Right atrium auricular region (tissue), 2 donors: ENCODE measurements around the gene RNFT2. TPM values are rescaled to one million over a fixed set of nuclear protein-coding genes. Genes with fewer than 3 reads are reported as not detected.

ENCODE experiments used
- DNase-seq: peaks from one replicate; pipeline ENCODE4 v3.0.0-alpha.2; 2019; ENCODE audit warnings: low spot score
- H3K27ac ChIP-seq, 2 donors: fragments of 200-600 bp; sonication (generic); 1 replicate in 1 of 2; 2 replicates in 1 of 2; pipeline ENCODE4 v1.5.1; 2016 to 2019
- H3K27me3 ChIP-seq, 2 donors: fragments of 200-600 bp; sonication (generic); one replicate each; pipeline versions ENCODE4 v1.5.1 to v1.6.0; 2017 to 2019
- H3K36me3 ChIP-seq: fragments of 200-600 bp; sonication (generic); one replicate; pipeline ENCODE4 v1.5.1; 2016
- H3K4me1 ChIP-seq, 2 donors: fragments of 200-600 bp; sonication (generic); one replicate each; pipeline versions ENCODE4 v1.5.1 to v1.6.0; 2017 to 2019
- H3K4me3 ChIP-seq, 2 donors: fragments of 200-600 bp; sonication (generic); 1 replicate in 1 of 2; 2 replicates in 1 of 2; pipeline ENCODE4 v1.5.1; 2017 to 2019; ENCODE audit warnings: mild to moderate bottlenecking in 1 of 2, moderate library complexity in 1 of 2
- H3K9me3 ChIP-seq, 2 donors: fragments of 200-600 bp; sonication (generic); one replicate each; pipeline ENCODE4 v1.5.1; 2019
- CTCF ChIP-seq, 2 donors: fragments of 200-600 bp; sonication (generic); IDR thresholded peaks; one replicate each; pipeline ENCODE4 v1.5.1; 2019; ENCODE audit warnings: antibody characterized with exemption in 2 of 2
- total RNA-seq, 2 donors: library from RNA; depleted of rRNA; stranded (reverse); fragments of >200 nt; gene quantifications; one replicate each; pipeline ENCODE4 v1.1.0, GENCODE V29; 2016

Gene RNFT2
- total RNA-seq, 2 donors from 2014 or later = 0.89 to 1.1 TPM

DNA sequence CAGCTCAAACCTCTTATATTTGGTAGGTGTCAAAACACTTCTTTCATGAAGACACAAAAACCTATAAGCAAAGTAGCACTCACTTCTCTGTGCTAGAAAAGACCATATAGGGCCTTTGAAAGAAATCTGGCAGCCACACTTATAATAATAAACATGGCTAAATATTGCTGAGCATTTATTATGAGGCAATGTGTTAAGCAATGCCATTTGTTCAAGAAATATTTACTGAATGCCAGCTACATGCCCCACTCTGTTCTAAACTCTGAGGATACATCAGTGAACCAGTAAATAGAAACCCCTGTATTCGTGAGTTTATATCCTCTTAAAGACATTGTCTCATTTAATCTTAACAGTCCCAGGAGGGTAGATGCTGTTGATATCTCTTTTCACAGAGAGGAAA, 52.0 kb downstream of the RNFT2 start:
- H3K27ac ChIP-seq = no peak overlapping the region
- no peaks in the 10 kb centered on the region for H3K4me1 ChIP-seq
- no peak overlapping the region for H3K4me3 ChIP-seq
- H3K27me3 ChIP-seq = no peaks in the 10 kb centered on the region
- TF ChIP-seq CTCF (IDR thresholded peaks at IDR 0.05) = no peak
- H3K36me3 ChIP-seq = no peaks in the 10 kb centered on the region
- DNase-seq = no peak
- H3K9me3 ChIP-seq = no peaks in the 10 kb centered on the region

GRCh38 chr12:116792403-116792802, 54.3 kb downstream of the RNFT2 start:
- H3K4me3 ChIP-seq = no peak overlapping the region
- DNase-seq = no peak
- no peaks in the 10 kb centered on the region for H3K36me3 ChIP-seq
- no peaks in the 10 kb centered on the region for H3K4me1 ChIP-seq
- no peak overlapping the region for H3K27ac ChIP-seq
- TF ChIP-seq CTCF (IDR thresholded peaks at IDR 0.05) = no peak
- no peaks in the 10 kb centered on the region for H3K9me3 ChIP-seq
- no peaks in the 10 kb centered on the region for H3K27me3 ChIP-seq

DNA sequence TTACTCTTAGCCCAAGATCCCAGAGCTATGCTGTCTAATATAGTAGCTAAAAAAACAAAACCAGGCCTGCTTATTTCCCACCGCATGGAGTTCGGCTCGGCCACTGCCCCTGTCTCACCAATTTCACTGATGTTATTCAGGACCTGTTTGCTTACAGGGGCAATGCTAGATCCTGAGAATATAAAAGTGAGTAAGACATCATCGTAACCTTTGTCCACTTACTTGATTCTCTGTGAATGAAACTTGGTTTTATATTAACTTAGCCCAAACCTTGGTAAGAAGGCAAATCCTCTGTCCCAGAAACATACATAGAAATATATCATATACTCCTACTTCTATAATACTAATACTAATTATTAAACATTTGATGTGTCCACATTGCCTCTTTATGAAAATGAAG, 56.6 kb downstream of the RNFT2 start:
- Histone ChIP-seq H3K4me1 (no peaks in the 10 kb centered on the region), H3K36me3 (no peaks in the 10 kb centered on the region), H3K27ac (no peak overlapping the region), H3K9me3 (peaks cover 0 to 12% of the 10 kb centered on the region in 2 donors), H3K27me3 (no peaks in the 10 kb centered on the region), H3K4me3 (no peak overlapping the region)
- no peak for TF ChIP-seq CTCF (IDR thresholded peaks at IDR 0.05)
- DNase-seq = no peak

DNA sequence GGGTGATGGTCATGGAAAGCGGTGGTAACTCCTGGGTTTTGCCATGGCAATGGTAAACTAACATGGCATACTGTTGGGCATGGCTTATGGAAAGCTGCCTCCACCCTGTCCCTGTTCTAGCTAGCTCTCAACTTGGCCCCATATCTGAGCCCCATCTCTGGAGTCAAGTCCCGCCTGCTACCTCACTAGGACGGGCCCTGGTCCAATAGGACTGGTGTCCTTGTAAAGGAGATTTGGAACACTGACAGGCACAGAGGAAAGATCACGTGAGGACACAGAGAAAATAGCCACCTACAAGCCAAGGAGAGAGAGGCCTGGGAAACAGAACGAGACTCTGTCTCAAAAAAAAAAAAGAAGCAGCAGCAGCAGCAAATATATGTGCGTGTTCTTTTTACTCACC, 59.8 kb downstream of the RNFT2 start:
- no peaks in the 10 kb centered on the region for H3K4me1 ChIP-seq
- no peak for TF ChIP-seq CTCF (IDR thresholded peaks at IDR 0.05)
- H3K27ac ChIP-seq = no peak overlapping the region
- no peaks in the 10 kb centered on the region for H3K27me3 ChIP-seq
- H3K4me3 ChIP-seq = no peak overlapping the region
- no peak for DNase-seq
- peaks cover 0 to 12% of the 10 kb centered on the region in 2 donors for H3K9me3 ChIP-seq
- H3K36me3 ChIP-seq = no peaks in the 10 kb centered on the region

DNA sequence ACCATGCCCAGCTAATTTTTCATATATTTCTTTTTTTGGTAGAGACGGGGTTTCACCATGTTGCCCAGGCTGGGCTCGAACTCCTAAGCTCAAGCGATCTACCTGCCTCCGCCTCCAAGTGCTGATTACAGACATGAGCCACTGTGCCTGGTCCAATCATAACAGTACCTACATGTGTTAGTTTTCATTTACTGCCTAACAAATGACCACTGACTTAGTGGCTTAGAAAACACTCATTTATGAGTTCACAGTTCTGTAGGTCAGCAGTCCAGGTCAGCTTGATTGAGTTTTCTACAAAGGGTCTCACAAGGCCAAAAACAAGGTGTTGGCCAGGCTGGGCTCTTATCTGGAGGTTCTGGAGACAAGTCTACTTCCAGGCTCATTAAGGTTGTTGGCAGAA, 60.6 kb downstream of the RNFT2 start:
- H3K4me3 ChIP-seq = no peak overlapping the region
- no peak overlapping the region for H3K27ac ChIP-seq
- DNase-seq = no peak
- H3K4me1 ChIP-seq = no peaks in the 10 kb centered on the region
- TF ChIP-seq CTCF (IDR thresholded peaks at IDR 0.05) = no peak
- H3K9me3 ChIP-seq = peaks cover 0 to 12% of the 10 kb centered on the region in 2 donors
- no peaks in the 10 kb centered on the region for H3K27me3 ChIP-seq
- no peaks in the 10 kb centered on the region for H3K36me3 ChIP-seq

DNA sequence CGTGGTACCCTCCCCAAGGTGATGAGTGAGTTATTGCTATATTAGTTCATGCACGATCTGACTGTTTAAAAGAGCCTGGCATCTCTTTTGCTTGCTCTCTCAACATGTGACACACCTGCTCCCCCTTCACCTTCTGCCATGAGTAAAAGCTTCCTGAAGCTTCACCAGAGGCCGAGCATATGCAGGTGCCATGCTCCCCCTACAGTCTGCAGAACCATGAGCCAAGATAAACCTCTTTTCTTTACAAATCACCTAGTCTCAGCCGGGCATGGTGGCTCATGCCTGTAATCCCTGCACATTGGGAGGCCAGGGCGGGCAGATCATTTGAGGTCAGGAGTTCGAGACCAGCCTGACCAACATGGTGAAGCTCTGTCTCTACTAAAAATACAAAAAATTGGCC, 61.8 kb downstream of the RNFT2 start:
- peaks cover 0 to 12% of the 10 kb centered on the region in 2 donors for H3K9me3 ChIP-seq
- H3K36me3 ChIP-seq = no peaks in the 10 kb centered on the region

More for the DNA sequence above, 61.8 kb downstream of the RNFT2 start:
- no peak overlapping the region for H3K4me3 ChIP-seq
- H3K27me3 ChIP-seq = no peaks in the 10 kb centered on the region
- H3K4me1 ChIP-seq = no peaks in the 10 kb centered on the region
- no peak for DNase-seq
- H3K27ac ChIP-seq = no peak overlapping the region
- no peak for TF ChIP-seq CTCF (IDR thresholded peaks at IDR 0.05)
